Neural cell (in vitro differentiated cells): ENCODE data around the gene ZBTB32.

Experiments
- CTCF ChIP-seq: fragments of 450-650 bp; IDR thresholded peaks from 2 replicates; pipeline ENCODE4 v1.5.1; 2014; ENCODE audit warnings: antibody characterized with exemption, mild to moderate bottlenecking, moderate library complexity; ENCODE audit not compliant: poor library complexity, severe bottlenecking
- EP300 ChIP-seq: fragments of 450-650 bp; conservative IDR thresholded peaks from 2 replicates; pipeline ENCODE4 v1.6.1; 2014; ENCODE audit warnings: antibody characterized with exemption, mild to moderate bottlenecking, moderate library complexity; ENCODE audit not compliant: poor library complexity, severe bottlenecking
- EZH2 ChIP-seq: fragments of 200-600, 300-800 bp; shearing (Covaris generic), sonication (generic); IDR thresholded peaks from 2 replicates; pipeline ENCODE4 v1.6.1; 2014; ENCODE audit warnings: antibody characterized with exemption, low read length, borderline replicate concordance, mild to moderate bottlenecking; ENCODE audit not compliant: insufficient read depth, poor library complexity, severe bottlenecking
- MXI1 ChIP-seq: fragments of 450-650 bp; conservative IDR thresholded peaks from 2 replicates; pipeline ENCODE4 v1.6.1; 2014; ENCODE audit warnings: antibody characterized with exemption, mild to moderate bottlenecking; ENCODE audit not compliant: poor library complexity, severe bottlenecking
- POLR2AphosphoS5 ChIP-seq: IDR thresholded peaks from 2 replicates; pipeline ENCODE4 v1.6.1; 2012
- RAD21 ChIP-seq: fragments of 450-650 bp; conservative IDR thresholded peaks from 2 replicates; pipeline ENCODE4 v1.6.1; 2014; ENCODE audit warnings: antibody characterized with exemption, mild to moderate bottlenecking, moderate library complexity
- SMC3 ChIP-seq: fragments of 450-650 bp; conservative IDR thresholded peaks from 2 replicates; pipeline ENCODE4 v1.6.1; 2014; ENCODE audit warnings: antibody characterized with exemption, mild to moderate bottlenecking, moderate library complexity; ENCODE audit not compliant: poor library complexity
- TAF1 ChIP-seq: IDR thresholded peaks from 2 replicates; pipeline ENCODE4 v1.6.1; 2012; ENCODE audit warnings: low read depth
- TF ChIP-seq, protein P1 (sequence below): IDR thresholded peaks from 2 replicates; pipeline ENCODE4 v1.6.1; 2012; ENCODE audit warnings: borderline replicate concordance

- TF ChIP-seq, protein P1, sequence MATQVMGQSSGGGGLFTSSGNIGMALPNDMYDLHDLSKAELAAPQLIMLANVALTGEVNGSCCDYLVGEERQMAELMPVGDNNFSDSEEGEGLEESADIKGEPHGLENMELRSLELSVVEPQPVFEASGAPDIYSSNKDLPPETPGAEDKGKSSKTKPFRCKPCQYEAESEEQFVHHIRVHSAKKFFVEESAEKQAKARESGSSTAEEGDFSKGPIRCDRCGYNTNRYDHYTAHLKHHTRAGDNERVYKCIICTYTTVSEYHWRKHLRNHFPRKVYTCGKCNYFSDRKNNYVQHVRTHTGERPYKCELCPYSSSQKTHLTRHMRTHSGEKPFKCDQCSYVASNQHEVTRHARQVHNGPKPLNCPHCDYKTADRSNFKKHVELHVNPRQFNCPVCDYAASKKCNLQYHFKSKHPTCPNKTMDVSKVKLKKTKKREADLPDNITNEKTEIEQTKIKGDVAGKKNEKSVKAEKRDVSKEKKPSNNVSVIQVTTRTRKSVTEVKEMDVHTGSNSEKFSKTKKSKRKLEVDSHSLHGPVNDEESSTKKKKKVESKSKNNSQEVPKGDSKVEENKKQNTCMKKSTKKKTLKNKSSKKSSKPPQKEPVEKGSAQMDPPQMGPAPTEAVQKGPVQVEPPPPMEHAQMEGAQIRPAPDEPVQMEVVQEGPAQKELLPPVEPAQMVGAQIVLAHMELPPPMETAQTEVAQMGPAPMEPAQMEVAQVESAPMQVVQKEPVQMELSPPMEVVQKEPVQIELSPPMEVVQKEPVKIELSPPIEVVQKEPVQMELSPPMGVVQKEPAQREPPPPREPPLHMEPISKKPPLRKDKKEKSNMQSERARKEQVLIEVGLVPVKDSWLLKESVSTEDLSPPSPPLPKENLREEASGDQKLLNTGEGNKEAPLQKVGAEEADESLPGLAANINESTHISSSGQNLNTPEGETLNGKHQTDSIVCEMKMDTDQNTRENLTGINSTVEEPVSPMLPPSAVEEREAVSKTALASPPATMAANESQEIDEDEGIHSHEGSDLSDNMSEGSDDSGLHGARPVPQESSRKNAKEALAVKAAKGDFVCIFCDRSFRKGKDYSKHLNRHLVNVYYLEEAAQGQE, result no peak
- no peak for TF ChIP-seq POLR2AphosphoS5
- TF ChIP-seq CTCF, result no peak
- no peak for TF ChIP-seq TAF1
- TF ChIP-seq EP300, result no peak
- no peak for TF ChIP-seq EZH2
- no peak for TF ChIP-seq RAD21
- no peak for TF ChIP-seq MXI1
- TF ChIP-seq SMC3, result no peak
These were observed 39.5 kb downstream of the ZBTB32 start for GRCh38 chr19:35743640-35744429.
